HEK293 (cell line): ENCODE data around the gene MYO1D.

ENCODE experiments used
- PRDM6 ChIP-seq: fragments of 450-650 bp; formaldehyde crosslinking; IDR thresholded peaks from 2 replicates; pipeline ENCODE4 v1.5.1; 2017; ENCODE audit warnings: missing biosample characterization, missing genetic modification characterization
- ZNF214 ChIP-seq: fragments of 450-650 bp; formaldehyde crosslinking; IDR thresholded peaks from 2 replicates; pipeline ENCODE4 v1.5.1; 2017; ENCODE audit warnings: missing biosample characterization, mild to moderate bottlenecking, missing genetic modification characterization, borderline replicate concordance
- ZNF24 ChIP-seq: fragments of 450-650 bp; formaldehyde crosslinking; IDR thresholded peaks from 2 replicates; pipeline ENCODE4 v1.5.1; 2016; ENCODE audit warnings: missing biosample characterization, missing genetic modification characterization
- ZNF785 ChIP-seq: fragments of 450-650 bp; formaldehyde crosslinking; IDR thresholded peaks from 2 replicates; pipeline ENCODE4 v1.5.1; 2016; ENCODE audit warnings: missing biosample characterization, missing genetic modification characterization
- TF ChIP-seq, protein P1 (sequence below): fragments of 450-650 bp; formaldehyde crosslinking; IDR thresholded peaks from 2 replicates; pipeline ENCODE4 v1.5.1; 2016; ENCODE audit warnings: missing biosample characterization, missing genetic modification characterization
- TF ChIP-seq, protein P2 (sequence below): fragments of 450-650 bp; formaldehyde crosslinking; IDR thresholded peaks from 2 replicates; pipeline ENCODE4 v1.5.1; 2016; ENCODE audit warnings: missing biosample characterization, missing genetic modification characterization

GRCh38 chr17:32602396-32602795, 274.5 kb downstream of the MYO1D start:
- TF ChIP-seq, protein P1, sequence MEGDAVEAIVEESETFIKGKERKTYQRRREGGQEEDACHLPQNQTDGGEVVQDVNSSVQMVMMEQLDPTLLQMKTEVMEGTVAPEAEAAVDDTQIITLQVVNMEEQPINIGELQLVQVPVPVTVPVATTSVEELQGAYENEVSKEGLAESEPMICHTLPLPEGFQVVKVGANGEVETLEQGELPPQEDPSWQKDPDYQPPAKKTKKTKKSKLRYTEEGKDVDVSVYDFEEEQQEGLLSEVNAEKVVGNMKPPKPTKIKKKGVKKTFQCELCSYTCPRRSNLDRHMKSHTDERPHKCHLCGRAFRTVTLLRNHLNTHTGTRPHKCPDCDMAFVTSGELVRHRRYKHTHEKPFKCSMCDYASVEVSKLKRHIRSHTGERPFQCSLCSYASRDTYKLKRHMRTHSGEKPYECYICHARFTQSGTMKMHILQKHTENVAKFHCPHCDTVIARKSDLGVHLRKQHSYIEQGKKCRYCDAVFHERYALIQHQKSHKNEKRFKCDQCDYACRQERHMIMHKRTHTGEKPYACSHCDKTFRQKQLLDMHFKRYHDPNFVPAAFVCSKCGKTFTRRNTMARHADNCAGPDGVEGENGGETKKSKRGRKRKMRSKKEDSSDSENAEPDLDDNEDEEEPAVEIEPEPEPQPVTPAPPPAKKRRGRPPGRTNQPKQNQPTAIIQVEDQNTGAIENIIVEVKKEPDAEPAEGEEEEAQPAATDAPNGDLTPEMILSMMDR (tag by site-specific recombination), result no peak
- TF ChIP-seq, protein P2, sequence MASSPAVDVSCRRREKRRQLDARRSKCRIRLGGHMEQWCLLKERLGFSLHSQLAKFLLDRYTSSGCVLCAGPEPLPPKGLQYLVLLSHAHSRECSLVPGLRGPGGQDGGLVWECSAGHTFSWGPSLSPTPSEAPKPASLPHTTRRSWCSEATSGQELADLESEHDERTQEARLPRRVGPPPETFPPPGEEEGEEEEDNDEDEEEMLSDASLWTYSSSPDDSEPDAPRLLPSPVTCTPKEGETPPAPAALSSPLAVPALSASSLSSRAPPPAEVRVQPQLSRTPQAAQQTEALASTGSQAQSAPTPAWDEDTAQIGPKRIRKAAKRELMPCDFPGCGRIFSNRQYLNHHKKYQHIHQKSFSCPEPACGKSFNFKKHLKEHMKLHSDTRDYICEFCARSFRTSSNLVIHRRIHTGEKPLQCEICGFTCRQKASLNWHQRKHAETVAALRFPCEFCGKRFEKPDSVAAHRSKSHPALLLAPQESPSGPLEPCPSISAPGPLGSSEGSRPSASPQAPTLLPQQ, result no peak
- no peak for TF ChIP-seq ZNF214
- TF ChIP-seq ZNF24 (tag by site-specific recombination), result no peak
- TF ChIP-seq ZNF785, result no peak
- no peak for TF ChIP-seq PRDM6
